Measurements from ENCODE around the gene FAM234A.
"Not testable (repeated sequence)": the region's sequence is repeated elsewhere in the genome, so short reads cannot be mapped to it uniquely, and the experiment has no call there.

The FAM234A gene

GRCh38 chr16:265711-266110 lies 31.1 kb downstream of the FAM234A start:
- no peak for DNase-seq (ENCODE audit: low read depth)

- DNase-seq (ENCODE audit: low read depth): no peak
Measured at GRCh38 chr16:266258-267164, 31.9 kb downstream of the FAM234A start.

GRCh38 chr16:267562-267961 lies 32.9 kb downstream of the FAM234A start:
- DNase-seq (ENCODE audit: low read depth): not testable (repeated sequence)

- no peak for DNase-seq (ENCODE audit: low read depth)
Measured at GRCh38 chr16:268141-269053, 33.8 kb downstream of the FAM234A start.

- no peak for DNase-seq (ENCODE audit: low read depth)
Measured at GRCh38 chr16:269061-269796, 34.6 kb downstream of the FAM234A start.

GRCh38 chr16:270381-271255 lies 36.0 kb downstream of the FAM234A start:
- DNase-seq (ENCODE audit: low read depth): no peak

- DNase-seq (ENCODE audit: low read depth): no peak
Measured at GRCh38 chr16:272633-273546, 38.3 kb downstream of the FAM234A start.

- no peak for DNase-seq (ENCODE audit: low read depth)
Measured at GRCh38 chr16:273547-274421, 39.2 kb downstream of the FAM234A start.

- DNase-seq (ENCODE audit: low read depth): no peak
Measured at GRCh38 chr16:275041-275641, 40.5 kb downstream of the FAM234A start.

- no peak for DNase-seq (ENCODE audit: low read depth)
Measured at GRCh38 chr16:275786-276232, 41.2 kb downstream of the FAM234A start, which contains the start of gene RGS11. Gene RGS11 (minus strand): TSS chr16:275944. CDS start chr16:275911, 33 bp downstream.

- no peak for DNase-seq (ENCODE audit: low read depth)
Measured at GRCh38 chr16:276426-277077, 41.9 kb downstream of the FAM234A start.

- DNase-seq (ENCODE audit: low read depth): peak; percentile 11
Measured at GRCh38 chr16:278863-279366, 44.3 kb downstream of the FAM234A start.

GRCh38 chr16:279531-279930 lies 44.9 kb downstream of the FAM234A start:
- no peak for DNase-seq (ENCODE audit: low read depth)

GRCh38 chr16:280005-280460 lies 45.4 kb downstream of the FAM234A start:
- no peak for DNase-seq (ENCODE audit: low read depth)

- DNase-seq (ENCODE audit: low read depth): no peak
Measured at GRCh38 chr16:280552-280951, 45.9 kb downstream of the FAM234A start, which contains the start of gene ARHGDIG. Gene ARHGDIG (plus strand): TSS chr16:280591. CDS start chr16:280681, 90 bp downstream.

GRCh38 chr16:280991-281659 lies 46.5 kb downstream of the FAM234A start:
- DNase-seq (ENCODE audit: low read depth): no peak
